ENCODE results near the gene ELK4. TPM values are rescaled to one million over a fixed set of nuclear protein-coding genes. Genes with fewer than 3 reads are reported as not detected.

Gene ELK4
- total and polyA plus RNA-seq, 2 donors (not counting 3 experiments of a cell fraction or from before 2014, with no cell fraction given): 8.7 to 107 TPM

DNA sequence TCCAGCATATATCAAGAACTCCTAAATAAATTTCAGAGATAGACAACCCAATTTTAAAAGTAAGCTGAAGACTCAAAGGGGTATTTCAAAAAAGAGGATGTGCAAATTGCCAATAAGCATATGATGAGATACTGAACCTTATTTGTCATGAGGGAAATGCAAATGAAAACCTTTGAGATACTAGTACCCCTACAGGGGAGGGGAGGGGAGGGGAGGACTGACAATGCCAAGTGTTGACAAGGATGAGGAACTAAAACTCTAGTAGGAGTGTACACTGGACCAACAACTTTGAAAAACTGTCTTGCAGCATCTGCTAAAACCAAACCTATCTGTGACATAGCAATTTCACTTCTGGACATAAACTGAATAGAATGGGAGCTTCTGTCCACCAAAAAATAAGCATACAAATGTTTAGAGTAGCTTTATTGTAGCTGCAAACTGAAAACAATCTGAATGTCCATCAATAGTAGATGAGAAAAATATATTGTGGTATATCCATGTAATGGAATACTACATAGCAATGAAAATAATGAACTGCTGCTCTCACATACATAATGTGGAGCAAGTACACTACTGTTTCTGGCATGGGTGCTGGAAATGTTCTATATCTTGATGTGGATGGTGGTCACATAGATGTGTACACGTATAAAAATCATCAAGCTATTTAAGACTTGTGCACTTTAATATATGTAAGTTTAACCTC, 70.2 kb downstream of the ELK4 start:
- no TSS peak for BruUV-seq (replicated peaks)
- DNase-seq (ENCODE audit: low read depth, low spot score): no peak
- dilution Hi-C loops (cut with MboI; ENCODE audit: extremely low pct_ligation_motif_present, low sequenced_read_pairs) (no loop called here), intact Hi-C loops (cut with micrococcal nuclease) (no loop called here)
- no peak overlapping the region for H3K4me3 ChIP-seq (replicated peaks in 1 of 3; ENCODE audit: insufficient read depth in 1 of 3, low read depth in 1 of 3, low read length in 3 of 3)
- ChIA-PET CTCF (interaction anchor here (1.0 to 2.0 kb wide), 4 partner anchors 11 to 165 kb away, joined by 3 to 7 read pairs (median 4); no protein-coding TSS in a partner anchor), POLR2A (no interaction called here)
- no peak overlapping the region for H3K27ac ChIP-seq (ENCODE audit: insufficient read depth, low read depth, low read length)
- TF ChIP-seq JUN (IDR thresholded peaks at IDR 0.05; ENCODE audit: borderline replicate concordance, insufficient read depth, insufficient read length, low read depth) (no peak), POLR2A (IDR thresholded peaks at IDR 0.05; ENCODE audit: low read depth, low read length) (no peak), EZH2 (IDR thresholded peaks at IDR 0.05; ENCODE audit: borderline replicate concordance, low read depth, low read length, severe bottlenecking) (no peak), POLR2AphosphoS5 (IDR thresholded peaks at IDR 0.05; ENCODE audit: insufficient read depth, low read depth, low read length) (no peak), FOS (IDR thresholded peaks at IDR 0.05; ENCODE audit: borderline replicate concordance, insufficient read depth, low read length) (no peak), MYC (IDR thresholded peaks at IDR 0.05; ENCODE audit: low read depth, low read length) (no peak), GATA2 (IDR thresholded peaks at IDR 0.05; ENCODE audit: insufficient read depth, insufficient read length, low read depth, low read length) (no peak)
- TF ChIP-seq, protein P1, sequence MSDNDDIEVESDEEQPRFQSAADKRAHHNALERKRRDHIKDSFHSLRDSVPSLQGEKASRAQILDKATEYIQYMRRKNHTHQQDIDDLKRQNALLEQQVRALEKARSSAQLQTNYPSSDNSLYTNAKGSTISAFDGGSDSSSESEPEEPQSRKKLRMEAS (IDR thresholded peaks at IDR 0.05; ENCODE audit: insufficient read depth, insufficient read length): no peak
- TF ChIP-seq, protein P2, sequence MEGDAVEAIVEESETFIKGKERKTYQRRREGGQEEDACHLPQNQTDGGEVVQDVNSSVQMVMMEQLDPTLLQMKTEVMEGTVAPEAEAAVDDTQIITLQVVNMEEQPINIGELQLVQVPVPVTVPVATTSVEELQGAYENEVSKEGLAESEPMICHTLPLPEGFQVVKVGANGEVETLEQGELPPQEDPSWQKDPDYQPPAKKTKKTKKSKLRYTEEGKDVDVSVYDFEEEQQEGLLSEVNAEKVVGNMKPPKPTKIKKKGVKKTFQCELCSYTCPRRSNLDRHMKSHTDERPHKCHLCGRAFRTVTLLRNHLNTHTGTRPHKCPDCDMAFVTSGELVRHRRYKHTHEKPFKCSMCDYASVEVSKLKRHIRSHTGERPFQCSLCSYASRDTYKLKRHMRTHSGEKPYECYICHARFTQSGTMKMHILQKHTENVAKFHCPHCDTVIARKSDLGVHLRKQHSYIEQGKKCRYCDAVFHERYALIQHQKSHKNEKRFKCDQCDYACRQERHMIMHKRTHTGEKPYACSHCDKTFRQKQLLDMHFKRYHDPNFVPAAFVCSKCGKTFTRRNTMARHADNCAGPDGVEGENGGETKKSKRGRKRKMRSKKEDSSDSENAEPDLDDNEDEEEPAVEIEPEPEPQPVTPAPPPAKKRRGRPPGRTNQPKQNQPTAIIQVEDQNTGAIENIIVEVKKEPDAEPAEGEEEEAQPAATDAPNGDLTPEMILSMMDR (IDR thresholded peaks at IDR 0.05; ENCODE audit: extremely low read depth in 1 of 2, insufficient read depth in 1 of 2, low read depth in 1 of 2, low read length in 2 of 2): no peak
- H3K9me1 ChIP-seq (replicated peaks; ENCODE audit: control insufficient read depth, extremely low read depth, insufficient read depth, low read length): no peaks in the 10 kb centered on the region
- peaks cover 10 to 31% of the 10 kb centered on the region in 2 experiments for H3K27me3 ChIP-seq (ENCODE audit: control insufficient read depth in 2 of 2, insufficient read depth in 2 of 2, low read length in 2 of 2)
- H3K9me3 ChIP-seq (replicated peaks; ENCODE audit: control insufficient read depth, insufficient read depth, low read length): no peaks in the 10 kb centered on the region
- H3K79me2 ChIP-seq (ENCODE audit: control insufficient read depth, insufficient read depth, low read length): no peaks in the 10 kb centered on the region
- no peak overlapping the region for H2AFZ ChIP-seq (ENCODE audit: low read depth, low read length)
- H3K4me1 ChIP-seq (ENCODE audit: control insufficient read depth, extremely low read depth, insufficient read depth, low read length): no peaks in the 10 kb centered on the region
- no peak for FAIRE-seq
- H4K20me1 ChIP-seq (replicated peaks; ENCODE audit: control insufficient read depth, extremely low read depth, insufficient read depth, low read length): no peaks in the 10 kb centered on the region
- no peaks in the 10 kb centered on the region for H3K36me3 ChIP-seq (ENCODE audit: control insufficient read depth in 2 of 2, extremely low read depth in 1 of 2, insufficient read depth in 2 of 2, low read length in 2 of 2)
- no peak overlapping the region for H3K9ac ChIP-seq (replicated peaks; ENCODE audit: extremely low read depth, insufficient read depth, low read length)
- no peak overlapping the region for H3K4me2 ChIP-seq (ENCODE audit: insufficient read depth, low read length)

Small RNAs within 50 kb of the gene (small RNA-seq; reads per million reads assigned to genes)
- gene RNU2-19P (ENCODE audit: insufficient read depth, insufficient read length, low read depth, low replicate concordance) (not detected), gene RNU6-418P (ENCODE audit: insufficient read depth, insufficient read length, low read depth, low replicate concordance) (not detected)

Other genes with a start within 250 kb of the ELK4 start
- gene LEMD1, start 210.0 kb downstream of the ELK4 start, total RNA-seq: not detected in 2 replicates
- gene LEMD1, start 210.0 kb downstream of the ELK4 start, polyA plus RNA-seq: not detected in 2 replicates
- not detected in 2 replicates for gene BLACAT1, start 176.0 kb downstream of the ELK4 start, total RNA-seq
- gene BLACAT1, start 176.0 kb downstream of the ELK4 start, polyA plus RNA-seq: not detected in 2 replicates
- 0.32 and 1.2 TPM in 2 replicates for gene CDK18, start 127.3 kb downstream of the ELK4 start, total RNA-seq
- 0.13 and 0.17 TPM in 2 replicates for gene CDK18, start 127.3 kb downstream of the ELK4 start, polyA plus RNA-seq
- gene SLC45A3, start 48.5 kb upstream of the ELK4 start, total RNA-seq: 15.6 and 16.9 TPM in 2 replicates
- gene SLC45A3, start 48.5 kb upstream of the ELK4 start, polyA plus RNA-seq: 15.1 and 15.5 TPM in 2 replicates
- gene NUCKS1, start 118.2 kb upstream of the ELK4 start, total RNA-seq: 282 and 288 TPM in 2 replicates
- gene NUCKS1, start 118.2 kb upstream of the ELK4 start, polyA plus RNA-seq: 40.2 and 53.7 TPM in 2 replicates
- gene RAB29, start 143.5 kb upstream of the ELK4 start, total RNA-seq: 18.8 and 23.0 TPM in 2 replicates
- 16.8 and 18.1 TPM in 2 replicates for gene RAB29, start 143.5 kb upstream of the ELK4 start, polyA plus RNA-seq
- 21.7 and 23.6 TPM in 2 replicates for gene SLC41A1, start 181.2 kb upstream of the ELK4 start, total RNA-seq
- gene SLC41A1, start 181.2 kb upstream of the ELK4 start, polyA plus RNA-seq: 22.0 and 23.6 TPM in 2 replicates
- gene PM20D1, start 218.1 kb upstream of the ELK4 start, total RNA-seq: not detected in 2 replicates
- gene PM20D1, start 218.1 kb upstream of the ELK4 start, polyA plus RNA-seq: 0.03 and 0.11 TPM in 2 replicates